Measurements from ENCODE around the gene UBE2V1. TPM values are rescaled to one million over a fixed set of nuclear protein-coding genes. Genes with fewer than 3 reads are reported as not detected.
"Not testable (repeated sequence)": the region's sequence is repeated elsewhere in the genome, so short reads cannot be mapped to it uniquely, and the experiment has no call there.

The UBE2V1 gene
- 102 and 106 TPM in 2 replicates for total RNA-seq
- long read RNA-seq, transcript UBE2V1-203 (4 exons, 2,133 nt): major isoform, 283 of 313 reads
- long read RNA-seq, transcript UBE2V1-205 (3 exons, 1,983 nt): minor isoform, 16 of 313 reads
- long read RNA-seq, partial matches to known transcripts: 2 of 313 reads
- long read RNA-seq, other reads (novel, unspliced or antisense): 9 of 313 reads

DNA sequence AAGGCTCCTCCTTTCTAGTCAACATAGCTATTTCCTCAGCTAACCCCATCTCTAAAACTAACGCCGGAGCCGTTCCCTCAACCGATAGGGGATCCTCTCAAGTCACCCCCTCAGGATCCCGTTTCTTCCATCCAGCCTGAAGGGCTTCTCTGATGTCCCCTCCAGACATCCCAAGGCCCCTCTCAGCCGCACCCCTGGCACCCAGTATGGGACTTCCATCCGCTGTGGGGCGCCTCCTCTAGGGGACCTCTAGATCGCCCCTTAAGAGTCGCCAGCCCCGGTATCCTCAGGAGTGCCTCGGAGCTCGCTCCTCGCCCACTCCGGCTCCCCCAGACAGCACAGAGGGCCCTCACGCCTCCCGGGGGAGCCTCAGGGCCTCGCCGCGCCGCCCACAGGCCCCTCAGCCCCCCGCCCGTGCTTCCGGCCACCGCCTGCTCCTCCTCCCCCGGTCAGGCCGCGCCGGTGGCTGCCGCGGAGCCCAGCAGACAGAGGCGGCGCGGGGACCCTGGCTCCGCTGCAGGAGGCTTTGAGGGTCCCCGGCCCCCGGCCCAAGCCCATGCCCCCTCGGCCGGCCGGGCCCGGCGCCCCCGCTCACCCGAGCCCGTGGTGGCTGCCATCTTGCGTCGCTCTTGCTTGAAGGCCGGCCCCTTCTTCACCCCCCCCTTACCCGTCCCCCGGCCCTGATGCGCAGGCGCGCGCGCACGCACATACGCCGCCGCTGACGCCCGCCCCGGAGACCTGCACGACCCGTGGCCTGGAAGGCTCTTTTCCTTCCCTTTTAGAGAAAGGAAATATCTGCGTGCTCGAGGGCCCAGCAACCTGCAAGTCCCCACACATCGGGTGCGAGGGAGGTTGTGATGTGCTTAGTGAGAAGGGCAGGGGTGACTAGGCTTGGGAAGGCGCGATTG lies at the start of gene UBE2V1:
Gene UBE2V1, minus strand, starts transcription at position 639 of the 908 bp plus-strand sequence. Its CDS starts 22 bp downstream, at position 617.
- Mint-ChIP-seq H3K4me1 (ENCODE audit: unreplicated experiment) (peaks cover 72% of the 10 kb centered on the region), H3K4me3 (ENCODE audit: unreplicated experiment) (peak within 1 kb of the TSS; percentile 99)

DNA sequence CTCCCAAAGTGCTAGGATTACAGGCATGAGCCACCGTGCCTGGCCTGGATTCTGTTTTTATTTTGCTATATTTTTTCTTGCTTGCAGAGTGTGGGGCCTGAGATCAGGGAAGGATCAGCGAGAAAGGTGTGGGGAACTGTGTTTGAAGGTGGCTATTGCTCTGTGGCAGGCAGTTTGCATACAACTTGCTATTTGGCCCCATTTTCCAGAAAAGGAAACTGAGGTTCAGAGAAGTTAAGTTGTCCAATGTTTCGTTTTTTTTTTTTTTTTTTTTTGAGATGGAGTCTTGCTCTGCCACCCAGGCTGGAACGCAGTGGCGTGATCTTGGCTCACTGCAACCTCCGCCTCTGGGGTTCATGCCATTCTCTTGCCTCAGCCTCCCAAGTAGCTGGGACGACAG lies 48.5 kb upstream of the UBE2V1 start:
- not testable (repeated sequence) for H3K4me3 Mint-ChIP-seq (ENCODE audit: unreplicated experiment); H3K27me3 Mint-ChIP-seq (ENCODE audit: unreplicated experiment); H3K36me3 Mint-ChIP-seq (ENCODE audit: unreplicated experiment); H3K9me3 Mint-ChIP-seq (ENCODE audit: unreplicated experiment); DNase-seq (ENCODE audit: extremely low spot score, unreplicated experiment); H3K27ac Mint-ChIP-seq (ENCODE audit: unreplicated experiment)
- H3K4me1 Mint-ChIP-seq (ENCODE audit: unreplicated experiment): peaks cover 49% of the 10 kb centered on the region

More for the DNA sequence above, at the start of gene UBE2V1:
- TF ChIP-seq, protein P1, sequence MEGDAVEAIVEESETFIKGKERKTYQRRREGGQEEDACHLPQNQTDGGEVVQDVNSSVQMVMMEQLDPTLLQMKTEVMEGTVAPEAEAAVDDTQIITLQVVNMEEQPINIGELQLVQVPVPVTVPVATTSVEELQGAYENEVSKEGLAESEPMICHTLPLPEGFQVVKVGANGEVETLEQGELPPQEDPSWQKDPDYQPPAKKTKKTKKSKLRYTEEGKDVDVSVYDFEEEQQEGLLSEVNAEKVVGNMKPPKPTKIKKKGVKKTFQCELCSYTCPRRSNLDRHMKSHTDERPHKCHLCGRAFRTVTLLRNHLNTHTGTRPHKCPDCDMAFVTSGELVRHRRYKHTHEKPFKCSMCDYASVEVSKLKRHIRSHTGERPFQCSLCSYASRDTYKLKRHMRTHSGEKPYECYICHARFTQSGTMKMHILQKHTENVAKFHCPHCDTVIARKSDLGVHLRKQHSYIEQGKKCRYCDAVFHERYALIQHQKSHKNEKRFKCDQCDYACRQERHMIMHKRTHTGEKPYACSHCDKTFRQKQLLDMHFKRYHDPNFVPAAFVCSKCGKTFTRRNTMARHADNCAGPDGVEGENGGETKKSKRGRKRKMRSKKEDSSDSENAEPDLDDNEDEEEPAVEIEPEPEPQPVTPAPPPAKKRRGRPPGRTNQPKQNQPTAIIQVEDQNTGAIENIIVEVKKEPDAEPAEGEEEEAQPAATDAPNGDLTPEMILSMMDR (IDR thresholded peaks at IDR 0.05): peak; percentile 50
- DNase-seq (ENCODE audit: extremely low spot score, unreplicated experiment): peak; percentile 95
- H3K9me3 Mint-ChIP-seq (ENCODE audit: unreplicated experiment): no peaks in the 10 kb centered on the region
- H3K27ac Mint-ChIP-seq (ENCODE audit: unreplicated experiment): peak within 1 kb of the TSS; percentile 97
- no peaks in the 10 kb centered on the region for H3K27me3 Mint-ChIP-seq (ENCODE audit: unreplicated experiment)
- peaks cover 3% of the 10 kb centered on the region for H3K36me3 Mint-ChIP-seq (ENCODE audit: unreplicated experiment)

GRCh38 chr20:50153500-50154377 lies 40.8 kb upstream of the UBE2V1 start, which contains the start of gene PEDS1:
Gene PEDS1, minus strand, starts transcription at chr20:50153723. Its CDS starts 86 bp downstream, at chr20:50153637.
- Mint-ChIP-seq H3K36me3 (ENCODE audit: unreplicated experiment) (peaks cover 5% of the 10 kb centered on the region), H3K4me3 (ENCODE audit: unreplicated experiment) (peak within 1 kb of the TSS; percentile 87), H3K4me1 (ENCODE audit: unreplicated experiment) (peaks cover 44% of the 10 kb centered on the region), H3K9me3 (ENCODE audit: unreplicated experiment) (no peaks in the 10 kb centered on the region), H3K27me3 (ENCODE audit: unreplicated experiment) (no peaks in the 10 kb centered on the region), H3K27ac (ENCODE audit: unreplicated experiment) (peak within 1 kb of the TSS; percentile 84)
- TF ChIP-seq, protein P1 (IDR thresholded peaks at IDR 0.05): no peak
- DNase-seq (ENCODE audit: extremely low spot score, unreplicated experiment): peak; percentile 96

GRCh38 chr20:50153153-50153499 lies 40.2 kb upstream of the UBE2V1 start:
- TF ChIP-seq, protein P1 (IDR thresholded peaks at IDR 0.05): no peak
- Mint-ChIP-seq H3K27ac (ENCODE audit: unreplicated experiment) (peak overlapping the region; percentile 84), H3K27me3 (ENCODE audit: unreplicated experiment) (no peaks in the 10 kb centered on the region), H3K36me3 (ENCODE audit: unreplicated experiment) (peaks cover 9% of the 10 kb centered on the region), H3K4me1 (ENCODE audit: unreplicated experiment) (peaks cover 49% of the 10 kb centered on the region), H3K4me3 (ENCODE audit: unreplicated experiment) (peak overlapping the region; percentile 87), H3K9me3 (ENCODE audit: unreplicated experiment) (no peaks in the 10 kb centered on the region)
- DNase-seq (ENCODE audit: extremely low spot score, unreplicated experiment): no peak

GRCh38 chr20:50152394-50153152 lies 39.6 kb upstream of the UBE2V1 start:
- TF ChIP-seq, protein P1 (IDR thresholded peaks at IDR 0.05): no peak
- Mint-ChIP-seq H3K9me3 (ENCODE audit: unreplicated experiment) (no peaks in the 10 kb centered on the region), H3K27ac (ENCODE audit: unreplicated experiment) (peak overlapping the region; percentile 84), H3K4me3 (ENCODE audit: unreplicated experiment) (peak overlapping the region; percentile 87), H3K27me3 (ENCODE audit: unreplicated experiment) (no peaks in the 10 kb centered on the region), H3K4me1 (ENCODE audit: unreplicated experiment) (peaks cover 50% of the 10 kb centered on the region), H3K36me3 (ENCODE audit: unreplicated experiment) (peaks cover 9% of the 10 kb centered on the region)
- no peak for DNase-seq (ENCODE audit: extremely low spot score, unreplicated experiment)

Measured in osteocyte (in vitro differentiated cells).